HG03159 (cell line): ENCODE results near the gene ABHD6.
A peak's percentile ranks its signal among the peaks of the same experiment; 100 is the strongest.
"Not testable (repeated sequence)": the region's sequence is repeated elsewhere in the genome, so short reads cannot be mapped to it uniquely, and the experiment has no call there.

Experiments used
- ATAC-seq: cut with Tn5 transposase; IDR thresholded peaks from one replicate; pipeline ENCODE4 v1.9.1; 2021; ENCODE audit warnings: mild to moderate bottlenecking, moderate library complexity; ENCODE audit not compliant: unreplicated experiment

ABHD6 gene

GRCh38 chr3:58237238-58237940, at the start of gene ABHD6:
Gene ABHD6 (plus strand): TSS chr3:58237792. CDS start chr3:58256587, 18,795 bp downstream.
- peak; percentile 81 for ATAC-seq

- ATAC-seq: no peak
Observed at GRCh38 chr3:58188173-58188564, 49.4 kb upstream of the ABHD6 start.

GRCh38 chr3:58188921-58189451, 48.6 kb upstream of the ABHD6 start:
- no peak for ATAC-seq

- ATAC-seq: no peak
Observed at GRCh38 chr3:58189691-58190090, 47.9 kb upstream of the ABHD6 start.

GRCh38 chr3:58190291-58190690, 47.3 kb upstream of the ABHD6 start:
- no peak for ATAC-seq

- no peak for ATAC-seq
Observed at GRCh38 chr3:58190882-58191281, 46.7 kb upstream of the ABHD6 start.

GRCh38 chr3:58191361-58191991, 46.1 kb upstream of the ABHD6 start:
- ATAC-seq: no peak

- no peak for ATAC-seq
Observed at GRCh38 chr3:58192069-58192468, 45.5 kb upstream of the ABHD6 start.

GRCh38 chr3:58193682-58194407, 43.7 kb upstream of the ABHD6 start:
- ATAC-seq: no peak

- ATAC-seq: no peak
Observed at GRCh38 chr3:58197588-58197987, 40.0 kb upstream of the ABHD6 start.

- no peak for ATAC-seq
Observed at GRCh38 chr3:58198362-58198761, 39.2 kb upstream of the ABHD6 start.

GRCh38 chr3:58198804-58199203, 38.8 kb upstream of the ABHD6 start:
- ATAC-seq: no peak

GRCh38 chr3:58200121-58200709, 37.4 kb upstream of the ABHD6 start:
- no peak for ATAC-seq

GRCh38 chr3:58200846-58201355, 36.7 kb upstream of the ABHD6 start:
- no peak for ATAC-seq

- ATAC-seq: not testable (repeated sequence)
Observed at GRCh38 chr3:58201451-58201850, 36.1 kb upstream of the ABHD6 start.

GRCh38 chr3:58202917-58203360, 34.7 kb upstream of the ABHD6 start:
- no peak for ATAC-seq

- no peak for ATAC-seq
Observed at GRCh38 chr3:58203541-58203940, 34.1 kb upstream of the ABHD6 start.

- ATAC-seq: no peak
Observed at GRCh38 chr3:58204720-58205119, 32.9 kb upstream of the ABHD6 start.

- ATAC-seq: no peak
Observed at GRCh38 chr3:58205981-58206380, 31.6 kb upstream of the ABHD6 start.

GRCh38 chr3:58206406-58207011, 31.1 kb upstream of the ABHD6 start:
- ATAC-seq: no peak

GRCh38 chr3:58207954-58208353, 29.6 kb upstream of the ABHD6 start:
- ATAC-seq: no peak
